Suprapubic skin (tissue), 3 donors: ENCODE results near the gene MYOZ3.

Source experiments
- EP300 ChIP-seq: sonication (generic); formaldehyde crosslinking; IDR thresholded peaks from one replicate; pipeline ENCODE4 v1.6.1; 2017; ENCODE audit warnings: antibody characterized with exemption
- POLR2A ChIP-seq, 2 donors: fragments of 450-650 bp; IDR thresholded peaks; one replicate each; pipeline ENCODE4 v1.6.1; 2017; ENCODE audit warnings: antibody characterized with exemption in 2 of 2, mild to moderate bottlenecking in 2 of 2, moderate library complexity in 2 of 2
- TF ChIP-seq, protein P1 (sequence below), 2 donors: fragments of 200-600 bp in 1 of 2; fragments of 450-650 bp in 1 of 2; sonication (generic) in 1 of 2; IDR thresholded peaks; one replicate each; pipeline ENCODE4 v1.5.1; 2016 to 2019; ENCODE audit warnings: antibody characterized with exemption in 2 of 2, mild to moderate bottlenecking in 1 of 2, moderate library complexity in 1 of 2

DNA sequence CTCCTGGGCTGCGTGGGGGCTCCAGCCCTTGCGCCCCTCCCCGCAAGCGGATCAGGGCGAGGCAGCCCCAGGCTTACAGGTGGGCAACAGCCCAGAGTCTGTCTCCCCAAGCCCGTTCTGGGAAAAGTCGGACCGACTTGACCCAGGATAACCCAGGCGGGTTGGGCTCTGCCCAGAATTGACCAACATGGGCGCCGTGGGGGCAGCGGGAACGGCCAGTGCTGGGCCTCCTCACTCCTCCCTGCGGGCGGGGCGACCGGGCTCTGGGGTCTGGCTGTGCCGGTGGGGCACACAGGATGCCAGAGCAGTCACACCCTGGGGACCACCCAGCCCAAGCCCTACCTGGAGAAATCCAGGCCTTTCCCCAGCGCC lies 35.9 kb upstream of the MYOZ3 start:
- TF ChIP-seq, protein P1, sequence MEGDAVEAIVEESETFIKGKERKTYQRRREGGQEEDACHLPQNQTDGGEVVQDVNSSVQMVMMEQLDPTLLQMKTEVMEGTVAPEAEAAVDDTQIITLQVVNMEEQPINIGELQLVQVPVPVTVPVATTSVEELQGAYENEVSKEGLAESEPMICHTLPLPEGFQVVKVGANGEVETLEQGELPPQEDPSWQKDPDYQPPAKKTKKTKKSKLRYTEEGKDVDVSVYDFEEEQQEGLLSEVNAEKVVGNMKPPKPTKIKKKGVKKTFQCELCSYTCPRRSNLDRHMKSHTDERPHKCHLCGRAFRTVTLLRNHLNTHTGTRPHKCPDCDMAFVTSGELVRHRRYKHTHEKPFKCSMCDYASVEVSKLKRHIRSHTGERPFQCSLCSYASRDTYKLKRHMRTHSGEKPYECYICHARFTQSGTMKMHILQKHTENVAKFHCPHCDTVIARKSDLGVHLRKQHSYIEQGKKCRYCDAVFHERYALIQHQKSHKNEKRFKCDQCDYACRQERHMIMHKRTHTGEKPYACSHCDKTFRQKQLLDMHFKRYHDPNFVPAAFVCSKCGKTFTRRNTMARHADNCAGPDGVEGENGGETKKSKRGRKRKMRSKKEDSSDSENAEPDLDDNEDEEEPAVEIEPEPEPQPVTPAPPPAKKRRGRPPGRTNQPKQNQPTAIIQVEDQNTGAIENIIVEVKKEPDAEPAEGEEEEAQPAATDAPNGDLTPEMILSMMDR (IDR thresholded peaks at IDR 0.05), result no peak
- TF ChIP-seq EP300 (no peak), POLR2A (IDR thresholded peaks at IDR 0.05) (no peak)
